ENCODE measurements around the gene C3orf80.
"Not testable (repeated sequence)": the region's sequence is repeated elsewhere in the genome, so short reads cannot be mapped to it uniquely, and the experiment has no call there.

The C3orf80 gene

GRCh38 chr3:160225176-160226025, at the start of gene C3orf80:
C3orf80 (plus strand) TSS chr3:160225422; CDS start chr3:160225636, 214 bp downstream.
- DNase-seq, result peak; percentile 50 to 76

GRCh38 chr3:160176923-160177322, 48.3 kb upstream of the C3orf80 start:
- no peak for DNase-seq

- not testable (repeated sequence) for DNase-seq
These were observed 46.6 kb upstream of the C3orf80 start for GRCh38 chr3:160178661-160179060.

GRCh38 chr3:160179403-160179802, 45.8 kb upstream of the C3orf80 start:
- DNase-seq, result not testable (repeated sequence)

GRCh38 chr3:160179906-160180305, 45.3 kb upstream of the C3orf80 start:
- no peak for DNase-seq

GRCh38 chr3:160180581-160181216, 44.5 kb upstream of the C3orf80 start:
- DNase-seq, result peak; percentile 68 to 75

- no peak for DNase-seq
These were observed 41.7 kb upstream of the C3orf80 start for GRCh38 chr3:160183345-160184076.

GRCh38 chr3:160184655-160185054, 40.6 kb upstream of the C3orf80 start:
- no peak for DNase-seq

- no peak for DNase-seq
These were observed 39.5 kb upstream of the C3orf80 start for GRCh38 chr3:160185751-160186150.

- DNase-seq, result no peak
These were observed 37.9 kb upstream of the C3orf80 start for GRCh38 chr3:160187288-160187687.

- DNase-seq, result no peak
These were observed 32.8 kb upstream of the C3orf80 start for GRCh38 chr3:160192310-160193029.

- DNase-seq, result no peak
These were observed 31.5 kb upstream of the C3orf80 start for GRCh38 chr3:160193644-160194192.

GRCh38 chr3:160194438-160194837, 30.8 kb upstream of the C3orf80 start:
- no peak for DNase-seq

GRCh38 chr3:160195106-160195505, 30.1 kb upstream of the C3orf80 start:
- no peak for DNase-seq

GRCh38 chr3:160196511-160197104, 28.6 kb upstream of the C3orf80 start:
- DNase-seq, result no peak

GRCh38 chr3:160199108-160199507, 26.1 kb upstream of the C3orf80 start:
- no peak for DNase-seq

GRCh38 chr3:160200353-160200752, 24.9 kb upstream of the C3orf80 start:
- DNase-seq, result no peak

- DNase-seq, result peak in 1 of 2 experiments; percentile 37
These were observed 20.7 kb upstream of the C3orf80 start for GRCh38 chr3:160204396-160205011.

- DNase-seq, result no peak
These were observed 19.6 kb upstream of the C3orf80 start for GRCh38 chr3:160205606-160206005.

GRCh38 chr3:160210341-160210740, 14.9 kb upstream of the C3orf80 start:
- DNase-seq, result peak; percentile 16 to 25

- DNase-seq, result peak; percentile 66 to 76
These were observed 14.4 kb upstream of the C3orf80 start for GRCh38 chr3:160210799-160211221.

- DNase-seq, result no peak
These were observed 12.0 kb upstream of the C3orf80 start for GRCh38 chr3:160213191-160213590.
